Liver (tissue), 9 donors: ENCODE data around the gene DSCAM. TPM values are rescaled to one million over a fixed set of nuclear protein-coding genes. Genes with fewer than 3 reads are reported as not detected.

Source experiments
- DNase-seq: peaks from one replicate; pipeline ENCODE4 v3.0.0-alpha.2; 2017; ENCODE audit warnings: low spot score
- H3K27ac ChIP-seq, 2 donors: one replicate each; pipeline ENCODE4 v1.7.0; 2013; ENCODE audit warnings: inconsistent platforms in 2 of 2, low read length in 2 of 2, control low read depth in 1 of 2, low read depth in 1 of 2, mild to moderate bottlenecking in 1 of 2
- H3K27me3 ChIP-seq, 4 donors: one replicate each; pipeline versions ENCODE4 v1.6.1 to v1.7.0; 2013; ENCODE audit warnings: low read length in 3 of 4, inconsistent platforms in 1 of 4, mild to moderate bottlenecking in 1 of 4, moderate library complexity in 1 of 4; ENCODE audit not compliant: control insufficient read depth in 4 of 4, insufficient read depth in 4 of 4
- H3K36me3 ChIP-seq, 4 donors: one replicate each; pipeline versions ENCODE4 v1.6.1 to v1.7.0; 2013; ENCODE audit warnings: low read length in 3 of 4, mild to moderate bottlenecking in 3 of 4, low read depth in 1 of 4, moderate library complexity in 1 of 4; ENCODE audit not compliant: control insufficient read depth in 4 of 4, insufficient read depth in 3 of 4
- H3K4me1 ChIP-seq, 4 donors: one replicate each; pipeline versions ENCODE4 v1.6.1 to v1.7.0; 2013; ENCODE audit warnings: low read length in 3 of 4, mild to moderate bottlenecking in 3 of 4, moderate library complexity in 1 of 4; ENCODE audit not compliant: control insufficient read depth in 4 of 4, insufficient read depth in 4 of 4
- H3K4me3 ChIP-seq, 3 donors: one replicate each; pipeline versions ENCODE4 v1.6.1 to v1.7.0; 2013; ENCODE audit warnings: low read length in 3 of 3, control low read depth in 1 of 3, low read depth in 1 of 3, mild to moderate bottlenecking in 1 of 3
- H3K9ac ChIP-seq, 2 donors: one replicate each; pipeline ENCODE4 v1.7.0; 2013; ENCODE audit warnings: low read length in 2 of 2, mild to moderate bottlenecking in 2 of 2, moderate library complexity in 2 of 2, control low read depth in 1 of 2, low read depth in 1 of 2
- H3K9me3 ChIP-seq, 4 donors: one replicate each; pipeline versions ENCODE4 v1.6.1 to v1.7.0; 2013; ENCODE audit warnings: low read length in 3 of 4; ENCODE audit not compliant: control insufficient read depth in 4 of 4
- EGR1 ChIP-seq, 2 donors: IDR thresholded peaks; 2 replicates each; pipeline ENCODE4 v1.6.1; 2016 to 2018; ENCODE audit warnings: antibody characterized with exemption in 2 of 2, low read depth in 2 of 2
- FOXA1 ChIP-seq: IDR thresholded peaks from 2 replicates; pipeline ENCODE4 v1.6.1; 2016; ENCODE audit warnings: antibody characterized with exemption
- FOXA2 ChIP-seq: IDR thresholded peaks from 2 replicates; pipeline ENCODE4 v1.6.1; 2016; ENCODE audit warnings: antibody characterized with exemption
- GABPA ChIP-seq, 2 donors: IDR thresholded peaks in 1 of 2; conservative IDR thresholded peaks in 1 of 2; 2 replicates each; pipeline ENCODE4 v1.6.1; 2016; ENCODE audit warnings: antibody characterized with exemption in 2 of 2, mild to moderate bottlenecking in 1 of 2, moderate library complexity in 1 of 2
- HNF4A ChIP-seq, 2 donors: conservative IDR thresholded peaks; 2 replicates each; pipeline ENCODE4 v1.6.1; 2016; ENCODE audit warnings: antibody characterized with exemption in 2 of 2, mild to moderate bottlenecking in 2 of 2
- HNF4G ChIP-seq: IDR thresholded peaks from 2 replicates; pipeline ENCODE4 v1.6.1; 2016; ENCODE audit warnings: antibody characterized with exemption
- JUND ChIP-seq, 2 donors: IDR thresholded peaks; 2 replicates each; pipeline ENCODE4 v1.6.1; 2016; ENCODE audit warnings: antibody characterized with exemption in 2 of 2
- NR2F2 ChIP-seq: IDR thresholded peaks from 2 replicates; pipeline ENCODE4 v1.6.1; 2016; ENCODE audit warnings: antibody characterized with exemption
- RAD21 ChIP-seq, 2 donors: IDR thresholded peaks; 2 replicates each; pipeline ENCODE4 v1.6.1; 2016; ENCODE audit warnings: antibody characterized with exemption in 2 of 2, mild to moderate bottlenecking in 2 of 2
- REST ChIP-seq: IDR thresholded peaks from 2 replicates; pipeline ENCODE4 v1.6.1; 2016; ENCODE audit warnings: antibody characterized with exemption, mild to moderate bottlenecking
- RXRA ChIP-seq, 2 donors: IDR thresholded peaks; 2 replicates each; pipeline ENCODE4 v1.6.1; 2017 to 2018; ENCODE audit warnings: antibody characterized with exemption in 2 of 2, mild to moderate bottlenecking in 1 of 2
- SP1 ChIP-seq: IDR thresholded peaks from 2 replicates; pipeline ENCODE4 v1.6.1; 2018; ENCODE audit warnings: antibody characterized with exemption, mild to moderate bottlenecking
- ZBTB33 ChIP-seq: IDR thresholded peaks from 2 replicates; pipeline ENCODE4 v1.6.1; 2016; ENCODE audit warnings: antibody characterized with exemption
- WGBS: extraction: QIAGEN DNeasy Blood & Tissue Kit; methylation state at CpG from one replicate; pipeline ENCODE4 v1.1.7; 2013; 5-methylcytosine and 5-hydroxymethylcytosine counted together
- polyA plus RNA-seq, 2 donors: library from polyadenylated mRNA; stranded (reverse) in 1 of 2; unstranded in 1 of 2; fragments of 200-250 nt in 1 of 2; fragments of >200 nt in 1 of 2; fragmentation: Nextera tagmentation in 1 of 2; extraction: Ambion mirVana in 1 of 2; gene quantifications; one replicate each; pipeline versions ENCODE4 v1.2.1 to v1.2.3, GENCODE V29; 2013 to 2015
- total RNA-seq, 2 donors: library from RNA; depleted of rRNA; stranded (reverse); fragments of >200 nt; gene quantifications; one replicate each; pipeline ENCODE4 v1.2.3, GENCODE V29; 2014
- TF ChIP-seq, protein P1 (sequence below): IDR thresholded peaks from 2 replicates; pipeline ENCODE4 v1.6.1; 2016; ENCODE audit warnings: antibody characterized with exemption
- TF ChIP-seq, protein P2 (sequence below): fragments of 150-350 bp; IDR thresholded peaks from 2 replicates; pipeline ENCODE4 v1.5.1; 2017; ENCODE audit warnings: improper control_type of control experiment, low read depth, low read length; ENCODE audit not compliant: missing input control
- TF ChIP-seq, protein P3 (sequence below): IDR thresholded peaks from 2 replicates; pipeline ENCODE4 v1.6.1; 2016; ENCODE audit warnings: antibody characterized with exemption
- donor health status: healthy.
- donor health status: healthy.
- donor health status: healthy.
- donor health status: healthy.
- donor health status: healthy.

DSCAM gene
- total and polyA plus RNA-seq, 4 donors, result 0.02 to 0.23 (median 0.10) TPM

GRCh38 chr21:40120940-40121575 is 725.9 kb downstream of the DSCAM start:
- H3K36me3 ChIP-seq, result no peaks in the 10 kb centered on the region
- no peaks in the 10 kb centered on the region for H3K4me1 ChIP-seq
- no peak overlapping the region for H3K4me3 ChIP-seq
- no peak overlapping the region for H3K27ac ChIP-seq
- peaks cover 0 to 3% (median 0%) of the 10 kb centered on the region in 4 donors for H3K27me3 ChIP-seq
- TF ChIP-seq GABPA (IDR thresholded peaks at IDR 0.05 in 1 of 2, conservative IDR thresholded peaks at IDR 0.05 in 1 of 2) (no peak), EGR1 (IDR thresholded peaks at IDR 0.05; ENCODE audit: low read depth in 2 of 2) (no peak), ZBTB33 (no peak), HNF4A (conservative IDR thresholded peaks at IDR 0.05) (no peak), NR2F2 (no peak), JUND (IDR thresholded peaks at IDR 0.05) (no peak), FOXA2 (no peak), HNF4G (no peak), REST (no peak), RXRA (IDR thresholded peaks at IDR 0.05) (no peak), SP1 (no peak), FOXA1 (no peak), RAD21 (IDR thresholded peaks at IDR 0.05) (peak; percentile 69 to 75)
- TF ChIP-seq, protein P1, sequence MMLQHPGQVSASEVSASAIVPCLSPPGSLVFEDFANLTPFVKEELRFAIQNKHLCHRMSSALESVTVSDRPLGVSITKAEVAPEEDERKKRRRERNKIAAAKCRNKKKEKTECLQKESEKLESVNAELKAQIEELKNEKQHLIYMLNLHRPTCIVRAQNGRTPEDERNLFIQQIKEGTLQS, result no peak
- TF ChIP-seq, protein P2, sequence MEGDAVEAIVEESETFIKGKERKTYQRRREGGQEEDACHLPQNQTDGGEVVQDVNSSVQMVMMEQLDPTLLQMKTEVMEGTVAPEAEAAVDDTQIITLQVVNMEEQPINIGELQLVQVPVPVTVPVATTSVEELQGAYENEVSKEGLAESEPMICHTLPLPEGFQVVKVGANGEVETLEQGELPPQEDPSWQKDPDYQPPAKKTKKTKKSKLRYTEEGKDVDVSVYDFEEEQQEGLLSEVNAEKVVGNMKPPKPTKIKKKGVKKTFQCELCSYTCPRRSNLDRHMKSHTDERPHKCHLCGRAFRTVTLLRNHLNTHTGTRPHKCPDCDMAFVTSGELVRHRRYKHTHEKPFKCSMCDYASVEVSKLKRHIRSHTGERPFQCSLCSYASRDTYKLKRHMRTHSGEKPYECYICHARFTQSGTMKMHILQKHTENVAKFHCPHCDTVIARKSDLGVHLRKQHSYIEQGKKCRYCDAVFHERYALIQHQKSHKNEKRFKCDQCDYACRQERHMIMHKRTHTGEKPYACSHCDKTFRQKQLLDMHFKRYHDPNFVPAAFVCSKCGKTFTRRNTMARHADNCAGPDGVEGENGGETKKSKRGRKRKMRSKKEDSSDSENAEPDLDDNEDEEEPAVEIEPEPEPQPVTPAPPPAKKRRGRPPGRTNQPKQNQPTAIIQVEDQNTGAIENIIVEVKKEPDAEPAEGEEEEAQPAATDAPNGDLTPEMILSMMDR, result peak; percentile 66
- TF ChIP-seq, protein P3, sequence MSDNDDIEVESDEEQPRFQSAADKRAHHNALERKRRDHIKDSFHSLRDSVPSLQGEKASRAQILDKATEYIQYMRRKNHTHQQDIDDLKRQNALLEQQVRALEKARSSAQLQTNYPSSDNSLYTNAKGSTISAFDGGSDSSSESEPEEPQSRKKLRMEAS, result no peak
- H3K9me3 ChIP-seq, result no peaks in the 10 kb centered on the region
- DNase-seq, result no peak
- WGBS, result 29% methylated on average over 4 of the region's 4 CpGs
- H3K9ac ChIP-seq, result no peak overlapping the region
